GM19240 (cell line): Measurements from ENCODE around the gene ALPK3.
"Not testable (repeated sequence)": the region's sequence is repeated elsewhere in the genome, so short reads cannot be mapped to it uniquely, and the experiment has no call there.

Experiments used
- DNase-seq: peaks from one replicate; pipeline ENCODE4 v3.0.0; 2011; ENCODE audit warnings: low spot score; ENCODE audit not compliant: insufficient read length

ALPK3 gene

GRCh38 chr15:84871428-84871985 lies 54.4 kb downstream of the ALPK3 start:
- no peak for DNase-seq

- no peak for DNase-seq
Observed at GRCh38 chr15:84872009-84872910, 55.1 kb downstream of the ALPK3 start.

- no peak for DNase-seq
Observed at GRCh38 chr15:84873997-84874396, 56.8 kb downstream of the ALPK3 start.

GRCh38 chr15:84874981-84875699 lies 58.0 kb downstream of the ALPK3 start:
- no peak for DNase-seq

GRCh38 chr15:84876269-84876668 lies 59.1 kb downstream of the ALPK3 start:
- DNase-seq, result no peak

GRCh38 chr15:84877701-84878100 lies 60.5 kb downstream of the ALPK3 start:
- not testable (repeated sequence) for DNase-seq

GRCh38 chr15:84878504-84878903 lies 61.3 kb downstream of the ALPK3 start:
- DNase-seq, result peak; percentile 61

GRCh38 chr15:84879088-84879780 lies 62.1 kb downstream of the ALPK3 start:
- no peak for DNase-seq

- no peak for DNase-seq
Observed at GRCh38 chr15:84880007-84880406, 62.9 kb downstream of the ALPK3 start.

GRCh38 chr15:84880822-84881519 lies 63.8 kb downstream of the ALPK3 start:
- DNase-seq, result no peak

- DNase-seq, result no peak
Observed at GRCh38 chr15:84881520-84881830, 64.3 kb downstream of the ALPK3 start.

- no peak for DNase-seq
Observed at GRCh38 chr15:84883466-84883865, 66.3 kb downstream of the ALPK3 start.

- no peak for DNase-seq
Observed at GRCh38 chr15:84883916-84884781, 67.0 kb downstream of the ALPK3 start, which contains the start of gene SLC28A1. TSS of gene SLC28A1 (plus strand) at chr15:84884662. CDS start at chr15:84887761, 3,099 bp downstream.

GRCh38 chr15:84885801-84886200 lies 68.6 kb downstream of the ALPK3 start:
- no peak for DNase-seq

GRCh38 chr15:84886211-84886983 lies 69.2 kb downstream of the ALPK3 start:
- no peak for DNase-seq

GRCh38 chr15:84886984-84887299 lies 69.8 kb downstream of the ALPK3 start:
- no peak for DNase-seq

GRCh38 chr15:84887938-84888337 lies 70.8 kb downstream of the ALPK3 start:
- DNase-seq, result no peak

GRCh38 chr15:84888639-84889038 lies 71.5 kb downstream of the ALPK3 start:
- no peak for DNase-seq

- DNase-seq, result no peak
Observed at GRCh38 chr15:84889313-84889990, 72.3 kb downstream of the ALPK3 start.
